GM21447 (cell line): Measurements from ENCODE around the gene GRIK2.

Experiments
- ATAC-seq: cut with Tn5 transposase; IDR thresholded peaks from one replicate; pipeline ENCODE4 v1.9.1; 2021; ENCODE audit not compliant: unreplicated experiment

The GRIK2 gene

DNA sequence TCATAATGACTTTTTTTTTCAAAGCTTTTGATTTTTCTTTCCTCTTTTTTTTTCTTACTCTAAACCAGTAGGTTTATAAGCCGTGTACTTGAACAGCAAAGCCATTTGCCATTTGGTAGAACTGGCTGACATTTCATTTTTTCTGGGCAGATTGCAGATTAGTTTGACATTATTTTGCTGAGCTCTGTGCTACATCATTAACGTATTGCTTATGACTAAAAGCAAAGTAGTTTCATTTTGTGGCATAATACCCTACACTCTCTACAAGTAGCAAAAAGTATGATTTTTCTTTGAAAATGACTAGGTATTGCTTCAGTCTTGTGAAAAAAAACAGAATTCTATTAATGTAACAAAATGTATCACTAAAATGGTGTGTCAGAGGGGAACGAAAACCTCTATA, 141.3 kb downstream of the GRIK2 start:
- no peak for ATAC-seq

DNA sequence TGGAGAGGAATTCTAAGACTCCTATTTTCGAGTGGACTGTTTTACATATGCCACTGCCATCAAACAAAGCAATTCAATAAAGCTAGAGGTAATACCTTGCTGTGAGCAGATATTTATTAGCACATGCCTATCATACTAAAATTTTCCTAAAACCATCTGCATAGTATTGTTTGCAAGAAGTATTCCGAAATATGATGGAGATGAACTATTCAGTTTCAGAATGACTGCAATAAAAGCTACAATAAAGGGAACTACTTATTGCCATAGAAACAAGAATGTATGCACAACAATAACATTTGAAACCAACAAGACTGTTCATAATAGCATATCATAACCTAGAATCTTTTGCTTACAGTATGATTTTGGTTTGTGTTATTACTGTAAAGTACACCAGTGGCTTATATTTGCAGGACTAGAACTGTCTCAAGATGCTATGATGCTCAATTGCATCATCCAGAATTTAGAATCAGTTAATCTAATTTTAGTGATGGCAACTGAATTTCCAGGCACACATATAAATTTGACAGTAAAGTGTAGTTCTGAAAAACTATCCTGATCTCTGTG, 144.3 kb downstream of the GRIK2 start:
- ATAC-seq: no peak

DNA sequence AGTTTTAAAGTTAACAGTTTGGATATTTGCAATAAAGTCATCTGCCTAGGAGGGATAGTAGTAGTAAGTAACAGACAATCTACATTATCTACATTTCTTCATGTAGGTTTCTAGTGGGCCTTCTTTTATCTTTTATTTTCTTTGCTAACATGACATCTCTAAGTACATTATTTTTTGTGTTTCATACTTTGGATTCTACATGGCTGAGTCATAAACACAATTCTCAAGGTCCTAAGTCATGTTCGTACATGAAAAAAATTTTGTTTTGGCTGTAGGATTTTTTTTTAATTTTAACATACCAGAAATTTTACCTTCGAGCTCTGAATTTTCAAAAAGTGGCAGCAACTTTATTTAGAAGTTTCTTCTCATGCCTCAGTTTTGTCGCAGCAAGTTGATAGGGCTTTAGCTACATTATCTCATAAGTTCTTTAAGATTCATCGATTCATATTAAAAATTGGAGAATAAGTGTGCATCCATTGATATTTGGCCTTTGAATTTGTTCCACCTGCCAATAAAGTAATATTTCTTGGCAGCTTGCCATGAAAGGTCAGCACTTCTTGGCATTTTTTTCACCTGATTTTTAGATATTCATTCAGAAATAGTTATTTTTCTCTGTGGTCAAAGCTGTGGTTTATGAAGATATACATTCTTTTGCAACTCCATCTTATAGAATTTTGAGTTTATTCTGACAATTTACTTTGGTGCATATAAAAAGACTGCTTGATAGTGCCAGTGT, 146.2 kb downstream of the GRIK2 start:
- ATAC-seq: no peak

DNA sequence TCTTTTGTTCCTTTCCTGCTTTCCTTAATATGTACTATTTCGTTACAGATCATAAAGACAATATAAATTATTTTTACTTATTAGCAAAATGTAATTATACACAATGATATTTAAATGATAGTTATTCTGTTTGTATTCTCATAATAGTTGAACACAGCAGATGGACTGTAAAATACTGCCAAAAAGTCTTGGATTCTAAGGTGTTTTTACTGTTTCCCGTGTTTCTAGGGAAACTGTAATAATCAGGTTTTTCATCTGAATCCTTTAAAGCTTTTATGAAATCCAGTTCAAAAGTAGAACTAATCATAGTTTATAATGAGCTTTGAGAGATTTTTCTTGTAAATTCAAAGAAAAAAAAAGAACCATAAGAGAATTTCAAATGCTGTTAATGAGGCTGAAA, 148.4 kb downstream of the GRIK2 start:
- ATAC-seq: no peak

DNA sequence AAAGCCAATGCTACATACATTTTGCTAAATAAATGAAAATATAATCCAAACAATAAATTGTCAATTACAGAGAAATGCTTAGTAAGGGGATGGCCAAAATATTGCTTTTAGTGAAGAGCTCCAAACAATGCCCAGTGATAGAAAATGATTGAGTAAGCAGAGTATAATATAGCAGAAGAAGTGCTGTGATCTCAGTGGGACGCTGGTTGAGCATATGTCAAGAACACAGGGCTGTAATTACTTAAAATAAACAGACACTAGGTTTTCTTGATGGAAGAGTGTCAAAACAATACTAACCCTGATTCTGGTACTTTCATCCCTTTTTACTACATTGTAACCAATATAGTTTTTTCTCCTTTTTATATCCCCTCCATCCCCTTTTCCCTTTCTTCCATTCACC, 150.3 kb downstream of the GRIK2 start:
- no peak for ATAC-seq

DNA sequence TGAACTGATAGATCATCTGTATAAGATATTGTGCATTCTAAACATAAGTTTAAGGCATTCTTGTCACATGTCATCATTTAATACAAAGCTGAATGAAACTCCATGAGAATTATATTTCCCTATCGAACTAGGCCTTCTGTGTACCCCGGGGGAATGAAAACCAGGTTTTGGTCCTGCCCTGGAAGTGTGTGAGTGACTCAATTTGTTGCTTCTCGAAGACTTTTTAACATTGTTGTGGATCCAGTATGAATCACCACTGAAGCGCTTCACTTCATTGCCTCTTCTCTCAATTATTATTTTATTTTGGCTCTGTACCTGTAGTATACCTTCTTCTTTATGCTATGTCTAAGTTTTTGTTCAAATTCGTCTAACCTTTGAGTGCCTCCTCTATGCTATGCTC, 150.8 kb downstream of the GRIK2 start:
- ATAC-seq: no peak

DNA sequence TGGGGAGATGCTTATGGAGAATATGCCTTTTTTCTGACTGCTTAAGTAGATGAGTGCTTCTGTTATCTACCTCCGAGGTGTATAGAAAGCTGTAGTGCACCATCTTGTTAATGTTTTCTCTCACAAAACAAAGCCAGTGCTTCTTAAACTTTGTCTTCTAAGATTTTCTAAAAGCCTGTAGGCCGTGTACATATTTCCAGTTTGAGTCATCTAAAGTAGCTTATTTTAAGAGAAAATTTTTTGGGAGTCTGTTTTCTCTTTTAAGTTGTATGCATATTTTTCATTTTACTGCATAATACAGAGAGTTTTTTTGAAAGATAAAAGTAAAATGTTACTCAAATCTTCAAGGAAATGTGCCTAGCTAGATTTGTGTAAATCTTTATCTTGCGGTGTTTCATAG, 151.7 kb downstream of the GRIK2 start:
- ATAC-seq: no peak

DNA sequence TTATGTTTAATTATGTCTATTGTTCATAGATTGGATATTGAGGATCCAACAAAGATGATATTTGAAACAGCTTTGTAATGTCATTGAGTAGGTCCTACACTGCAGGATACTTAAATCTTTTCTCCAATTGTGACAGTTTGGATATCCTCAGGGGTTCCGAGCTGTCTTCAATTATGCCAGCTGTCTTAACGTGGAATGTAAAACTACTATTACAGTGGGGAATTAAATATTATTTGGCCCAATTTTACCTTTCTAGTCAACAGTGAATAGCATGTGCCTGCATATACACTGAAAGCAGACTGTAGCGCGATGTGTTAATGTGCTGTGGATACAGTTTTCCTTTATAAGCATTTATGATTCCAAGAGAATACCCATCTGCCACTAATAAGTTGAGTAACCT, 156.9 kb downstream of the GRIK2 start:
- no peak for ATAC-seq

DNA sequence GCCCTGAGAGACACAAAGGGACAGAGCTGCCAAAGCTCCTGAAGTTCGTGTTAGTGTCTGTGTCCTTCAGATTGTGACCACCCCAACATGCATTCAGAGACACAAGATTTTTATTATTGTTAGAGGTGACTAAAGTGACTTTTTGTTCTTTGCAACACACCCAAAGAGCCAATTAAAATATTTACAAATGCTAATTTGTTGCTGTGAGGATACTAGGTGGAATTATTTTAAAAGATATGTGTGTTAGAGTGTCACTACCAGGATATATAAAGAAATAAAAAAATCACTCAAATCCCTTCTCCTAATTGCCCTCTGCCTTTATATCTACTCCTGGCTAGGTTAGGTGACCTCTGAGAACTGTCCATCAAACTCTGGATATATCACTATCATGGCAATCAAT, 160.7 kb downstream of the GRIK2 start:
- ATAC-seq: no peak

DNA sequence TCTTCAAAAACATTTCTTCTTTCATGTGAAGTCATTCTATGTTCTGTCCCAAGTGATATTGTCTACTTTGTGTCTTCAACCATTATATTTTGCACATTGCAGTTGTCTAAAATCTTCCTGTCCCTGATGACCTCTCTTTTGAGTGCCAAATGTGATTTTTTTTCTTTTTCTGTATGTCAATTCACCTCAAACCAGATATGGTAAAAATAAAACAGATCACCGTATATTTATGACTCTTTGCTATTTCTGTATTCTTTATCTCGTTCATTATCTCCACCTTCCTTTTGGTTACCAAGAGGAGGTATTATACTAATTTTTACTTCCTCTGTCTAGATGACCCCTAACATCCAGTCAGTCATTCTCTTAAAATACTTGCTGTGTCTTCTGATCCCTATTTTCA, 165.2 kb downstream of the GRIK2 start:
- no peak for ATAC-seq

DNA sequence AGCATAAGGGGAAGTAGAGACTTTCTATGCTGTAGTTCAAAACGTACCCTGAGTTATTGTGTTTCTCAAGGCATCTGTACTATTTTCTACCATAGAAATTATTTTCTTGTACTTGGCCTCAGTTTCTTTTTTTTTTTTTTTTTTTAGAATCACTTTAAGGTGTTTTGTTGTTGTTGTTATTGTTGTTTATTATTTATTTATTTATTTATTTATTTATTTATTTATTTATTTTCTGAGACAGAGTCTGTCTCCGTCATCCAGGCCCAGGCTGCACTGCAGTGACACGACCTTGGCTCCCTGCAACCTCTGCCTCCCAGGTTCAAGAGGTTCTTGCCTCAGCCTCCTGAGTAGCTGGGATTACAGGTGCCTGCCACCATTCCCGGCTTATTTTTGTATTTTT, 179.1 kb downstream of the GRIK2 start:
- ATAC-seq: no peak

DNA sequence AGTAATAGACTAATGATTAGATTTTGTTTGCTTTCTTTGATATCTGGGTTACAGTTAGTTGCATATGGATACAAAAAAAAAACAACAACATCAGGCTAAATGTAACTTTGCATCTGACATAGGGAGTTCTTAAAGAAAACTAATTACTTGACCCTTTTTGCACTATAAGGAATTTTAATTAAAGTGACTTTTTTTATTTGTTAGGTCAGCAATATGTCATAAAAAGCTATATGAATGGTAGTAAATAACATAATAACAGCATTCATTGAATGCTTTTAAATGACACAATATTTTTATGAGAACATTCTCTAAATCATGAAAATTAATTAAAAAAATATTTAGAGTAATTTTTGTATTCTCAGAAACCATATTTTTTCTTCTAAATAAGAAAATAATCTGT, 183.6 kb downstream of the GRIK2 start:
- ATAC-seq: no peak

DNA sequence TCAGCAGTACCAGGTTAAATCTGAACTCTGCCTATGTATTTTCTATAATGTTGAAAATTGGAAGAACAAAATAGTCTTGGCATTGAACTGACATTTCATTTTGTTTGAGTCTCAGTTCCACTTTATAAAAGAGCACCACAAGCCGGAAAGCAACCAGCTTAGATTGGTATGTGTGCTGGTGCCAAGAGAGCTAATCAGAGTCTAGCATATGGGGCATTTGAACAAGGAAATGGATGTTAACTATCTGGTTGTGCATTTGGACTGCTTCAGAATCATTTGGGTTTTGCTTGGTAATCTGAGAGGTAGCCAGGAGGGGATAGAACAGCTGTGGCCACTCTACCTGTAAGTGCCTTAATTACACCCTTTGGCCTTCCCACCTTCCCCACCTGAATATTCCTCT, 184.8 kb downstream of the GRIK2 start:
- no peak for ATAC-seq

DNA sequence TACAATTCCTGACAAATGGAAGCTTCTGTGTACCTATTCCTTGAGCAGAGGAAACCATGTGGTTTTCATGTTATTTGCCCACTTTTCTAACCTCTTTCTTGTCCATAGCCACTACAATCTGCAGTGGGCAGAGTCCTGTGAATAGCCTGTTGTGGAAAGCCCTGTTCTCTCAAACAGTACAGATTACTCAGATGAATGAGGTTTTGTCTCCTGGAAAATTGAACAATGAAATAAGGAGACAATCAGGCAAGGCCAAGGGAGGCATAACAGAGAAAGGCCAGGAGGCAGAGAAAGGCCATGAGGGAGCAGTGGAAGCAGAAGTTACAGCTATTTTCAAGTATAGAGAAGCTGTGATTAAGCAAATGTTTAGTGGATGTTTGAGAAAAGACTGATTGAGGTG, 189.3 kb downstream of the GRIK2 start:
- no peak for ATAC-seq

DNA sequence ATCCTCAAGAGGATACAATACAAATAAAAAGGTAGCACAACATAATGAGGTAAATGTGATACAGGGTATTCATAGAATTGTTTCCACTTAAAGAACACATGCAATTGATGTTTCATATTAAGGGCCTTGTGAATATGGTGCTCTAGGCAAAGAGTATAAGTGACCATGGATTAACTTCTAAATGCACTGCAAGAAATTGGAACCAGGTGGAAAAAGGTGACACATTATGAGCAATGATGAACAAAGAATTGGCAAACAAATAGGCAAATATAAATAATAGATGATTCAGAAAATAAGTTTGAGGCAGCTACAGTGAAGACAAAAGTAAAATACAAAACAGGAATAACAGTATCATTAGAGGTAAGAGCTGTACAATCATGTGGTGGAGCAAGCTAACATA, 192.0 kb downstream of the GRIK2 start:
- no peak for ATAC-seq

DNA sequence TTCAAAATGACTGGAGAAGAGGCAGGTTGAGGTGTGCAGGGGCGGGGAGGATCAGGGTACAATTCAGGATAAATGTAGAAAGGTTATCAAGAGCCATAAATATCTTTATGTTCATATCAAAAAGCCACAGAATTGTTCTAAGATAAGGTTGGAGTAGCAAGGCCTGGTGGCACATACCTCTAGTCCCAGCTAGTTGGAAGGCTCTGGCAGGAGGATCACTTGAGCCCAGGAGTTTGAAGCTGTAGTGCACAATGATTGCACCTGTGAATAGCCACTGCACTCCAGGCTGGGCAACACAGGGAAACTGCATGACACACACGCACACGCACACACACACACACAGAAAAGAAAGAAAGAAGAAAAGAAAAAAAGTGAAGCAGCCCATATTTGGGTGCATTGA, 194.8 kb downstream of the GRIK2 start:
- ATAC-seq: no peak

DNA sequence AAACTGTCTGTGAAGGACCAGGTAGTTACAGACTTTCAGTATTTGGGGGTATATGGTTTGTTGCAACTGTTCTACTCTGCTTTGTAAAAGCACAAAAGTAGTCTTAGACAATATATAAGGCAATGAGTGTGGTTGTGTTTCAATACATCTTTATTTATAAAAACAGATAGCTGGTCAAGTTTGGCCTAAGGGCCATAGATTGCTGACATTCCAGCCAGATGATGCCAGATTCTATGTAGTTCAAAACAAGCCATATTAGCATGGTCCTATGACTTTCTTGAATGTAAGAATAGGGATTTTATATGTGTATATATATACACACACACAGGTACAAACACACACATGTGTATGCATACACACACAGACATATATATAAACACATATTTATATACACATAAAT, 201.8 kb downstream of the GRIK2 start:
- no peak for ATAC-seq

DNA sequence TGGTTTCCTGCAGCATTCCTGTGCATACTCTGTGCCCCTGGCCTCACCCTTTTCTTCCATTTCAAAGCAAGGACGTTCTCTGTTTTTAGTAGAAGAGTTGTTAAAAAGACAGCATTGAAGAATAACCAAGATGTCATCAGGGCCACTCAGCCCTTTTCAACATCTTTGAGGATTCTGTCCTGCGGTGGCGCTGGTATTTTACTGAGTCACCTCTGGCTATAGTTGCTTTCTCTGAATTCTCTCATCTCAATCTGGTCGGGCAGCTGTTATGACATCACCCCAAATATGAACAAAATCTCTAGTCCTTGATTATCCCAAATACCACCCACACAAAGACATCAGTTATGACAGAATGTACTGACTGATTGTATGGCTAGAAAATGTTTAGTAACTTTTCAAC, 204.2 kb downstream of the GRIK2 start:
- ATAC-seq: no peak

DNA sequence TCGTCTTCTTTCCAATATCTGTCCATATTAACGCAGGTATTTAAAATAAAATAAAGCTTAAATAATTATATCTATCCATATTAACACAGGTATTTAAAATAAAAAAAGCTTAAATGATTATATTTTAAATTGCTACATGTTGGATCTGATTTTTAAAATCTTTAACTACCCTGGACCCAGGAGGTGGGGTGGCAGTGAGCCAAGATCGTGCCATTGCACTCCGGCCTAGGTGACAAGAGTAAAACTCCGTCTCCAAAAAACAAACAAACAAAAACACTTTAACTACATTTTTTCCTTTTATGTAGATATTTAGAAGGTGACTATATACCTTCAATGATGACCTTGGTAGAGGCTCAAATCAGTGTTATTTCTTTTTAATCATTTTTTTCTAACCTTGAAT, 211.9 kb downstream of the GRIK2 start:
- ATAC-seq: no peak

DNA sequence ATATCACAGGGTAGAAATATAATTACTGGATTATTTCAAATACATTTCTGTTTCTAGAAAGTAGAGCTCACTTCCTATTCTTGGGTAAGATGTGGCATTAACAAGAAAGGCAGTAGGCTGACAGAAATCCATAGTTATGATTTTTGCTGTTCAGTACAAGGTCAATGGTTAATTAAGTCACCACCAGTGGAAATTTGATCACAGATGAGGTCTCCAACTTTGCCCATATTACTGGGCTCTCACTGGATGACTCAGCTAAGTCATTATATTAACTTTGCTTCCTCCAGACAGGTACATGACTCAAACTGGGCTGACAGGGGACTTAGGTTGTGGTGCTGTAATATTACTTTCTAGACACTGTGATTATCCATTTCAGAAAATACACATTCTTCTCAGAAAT, 212.4 kb downstream of the GRIK2 start:
- peak; percentile 66 for ATAC-seq

DNA sequence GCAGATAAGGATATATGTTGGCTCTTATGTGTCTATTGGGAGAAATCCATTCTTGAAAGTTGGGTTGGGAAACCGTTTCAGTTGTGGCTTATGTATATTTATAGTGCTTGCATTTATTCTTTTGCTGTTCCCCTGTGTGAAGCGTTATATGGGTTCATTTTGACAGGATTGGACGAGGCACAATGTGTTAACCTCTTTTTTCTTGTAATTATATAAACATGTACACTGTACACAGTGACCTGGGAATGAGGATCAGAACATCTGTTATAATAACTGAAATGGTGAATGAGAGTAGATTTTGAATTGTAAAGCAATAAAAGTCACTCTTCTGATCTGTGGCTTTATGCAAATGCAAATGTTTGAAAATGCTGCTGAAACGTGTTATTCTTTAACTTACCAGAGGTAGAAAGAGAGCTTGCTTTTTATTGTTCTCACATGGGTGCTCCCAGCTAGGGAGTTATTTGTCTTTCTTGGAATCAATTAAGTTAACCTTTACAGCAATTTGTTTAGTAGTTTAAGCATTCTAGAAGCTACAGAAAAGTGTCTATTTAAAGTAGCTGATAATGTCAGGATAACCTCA, 213.7 kb downstream of the GRIK2 start:
- ATAC-seq: no peak

DNA sequence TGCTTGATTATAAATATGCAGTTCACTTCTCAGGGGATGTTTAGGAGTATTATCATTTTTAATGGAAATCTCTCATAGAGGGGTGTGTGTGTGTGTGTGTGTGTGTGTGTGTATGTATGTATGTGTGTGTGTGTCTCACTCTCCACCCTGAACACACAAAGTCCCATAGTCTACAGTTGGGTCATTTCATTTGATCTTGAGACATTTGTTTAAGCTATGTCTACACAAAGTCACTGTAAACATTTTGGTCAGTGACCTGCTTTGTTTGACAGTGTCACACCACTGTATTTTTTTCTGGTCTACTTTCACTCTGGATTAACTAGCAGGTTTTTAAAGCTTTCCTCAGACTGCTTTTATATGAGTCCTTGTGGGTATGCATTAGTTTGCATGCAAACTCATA, 215.2 kb downstream of the GRIK2 start:
- no peak for ATAC-seq

DNA sequence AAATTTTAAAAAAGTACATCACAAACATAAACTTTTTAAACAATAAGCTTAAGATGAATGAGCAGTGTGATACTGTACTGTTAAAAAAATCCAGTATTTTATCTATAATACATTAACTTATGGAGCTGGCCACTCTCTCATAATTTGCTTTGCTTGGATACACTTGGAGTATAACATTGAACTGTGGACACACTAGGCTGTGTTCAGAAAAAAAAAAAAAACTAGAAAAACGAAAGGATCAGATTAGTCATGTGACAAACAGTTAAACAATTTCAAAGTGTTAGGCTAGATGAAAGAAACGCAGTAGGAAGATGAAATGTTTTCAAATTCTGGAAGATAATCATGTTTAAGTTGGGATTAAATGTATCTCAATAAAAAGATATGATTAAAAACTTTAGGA, 220.0 kb downstream of the GRIK2 start:
- no peak for ATAC-seq
